HG03521 (cell line): ENCODE data around the gene ACSF3.

ENCODE experiments used
- ATAC-seq: cut with Tn5 transposase; IDR thresholded peaks from one replicate; pipeline ENCODE4 v1.9.1; 2021; ENCODE audit warnings: mild to moderate bottlenecking, moderate library complexity; ENCODE audit not compliant: unreplicated experiment

ACSF3 gene

DNA sequence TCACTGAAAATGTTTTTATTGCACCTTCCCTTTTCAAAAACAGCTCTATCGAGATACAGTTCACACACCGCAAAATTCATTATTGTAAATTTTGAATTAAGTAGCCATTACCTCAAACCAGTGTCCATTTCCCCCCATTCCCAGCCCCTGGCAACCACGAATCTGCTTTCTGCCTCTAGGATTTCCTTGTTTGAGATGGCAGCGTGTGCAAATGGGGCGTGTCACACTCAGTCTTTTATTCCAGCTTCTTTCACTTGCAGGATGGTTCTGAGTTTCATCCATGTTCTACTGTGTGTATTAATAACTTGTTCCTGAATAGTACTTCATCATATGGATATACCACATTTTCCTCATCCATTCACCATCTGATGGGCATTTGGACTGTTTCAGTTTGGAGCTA is 14.8 kb downstream of the ACSF3 start:
- no peak for ATAC-seq

DNA sequence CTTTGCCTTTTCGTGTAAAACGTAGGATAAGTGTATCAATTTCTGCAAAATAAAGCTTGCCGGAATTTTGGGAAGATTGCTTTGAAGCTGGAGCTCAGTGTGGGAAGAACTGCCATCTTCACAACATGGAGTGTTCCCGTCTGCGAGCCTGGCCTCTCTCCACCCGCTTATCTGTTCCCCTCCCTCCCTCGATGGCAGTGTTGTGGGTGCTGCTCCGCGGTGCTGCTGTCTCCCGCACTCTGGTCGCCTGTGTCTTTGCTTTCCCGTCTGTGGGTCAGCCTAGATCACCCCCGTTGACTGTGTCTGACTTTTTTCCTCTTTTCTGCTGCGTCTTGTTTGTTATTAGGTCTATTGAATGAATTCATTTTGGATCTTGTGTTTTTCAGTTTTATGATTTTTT is 17.0 kb downstream of the ACSF3 start:
- ATAC-seq: no peak

GRCh38 chr16:89111263-89111662 is 17.6 kb downstream of the ACSF3 start:
- ATAC-seq: no peak

DNA sequence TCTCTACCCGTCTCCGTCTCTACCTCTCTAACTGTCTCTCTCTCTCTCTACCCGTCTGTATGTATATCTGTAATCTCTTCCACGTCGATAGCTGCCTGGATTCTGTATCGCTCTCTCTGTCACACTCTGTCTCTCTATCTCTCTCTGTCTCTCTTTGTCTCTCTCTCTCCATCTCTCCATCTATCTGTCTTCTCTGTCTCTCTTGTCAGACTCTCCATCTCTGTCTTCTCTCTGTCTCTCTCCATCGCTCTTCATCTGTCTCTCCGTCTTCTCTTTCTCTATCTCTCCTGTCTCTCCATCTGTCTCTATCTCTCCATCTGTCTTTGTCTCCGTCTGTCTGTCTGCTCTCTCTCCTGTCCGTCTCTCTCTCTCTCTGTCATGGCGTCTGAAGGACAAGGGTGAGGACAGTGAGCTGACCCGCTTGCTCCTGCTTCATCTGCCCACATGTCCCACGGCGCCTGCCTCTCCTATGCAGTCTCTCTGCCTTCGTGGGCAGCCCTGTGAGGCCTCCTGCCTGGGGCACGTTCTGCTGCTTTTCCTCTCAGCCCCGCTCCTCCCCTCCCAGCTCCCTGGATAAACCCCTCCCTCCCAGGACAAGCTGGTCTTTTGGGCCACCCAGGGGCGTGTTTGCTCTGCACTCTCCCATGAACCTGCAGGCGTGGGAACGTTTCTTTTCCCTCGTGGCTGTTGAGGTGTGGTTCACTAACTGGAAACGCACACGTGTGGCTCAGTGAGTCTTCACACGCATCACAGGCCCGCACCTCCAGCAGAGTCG is 18.9 kb downstream of the ACSF3 start:
- no peak for ATAC-seq

GRCh38 chr16:89113152-89113547 is 19.5 kb downstream of the ACSF3 start:
- no peak for ATAC-seq

DNA sequence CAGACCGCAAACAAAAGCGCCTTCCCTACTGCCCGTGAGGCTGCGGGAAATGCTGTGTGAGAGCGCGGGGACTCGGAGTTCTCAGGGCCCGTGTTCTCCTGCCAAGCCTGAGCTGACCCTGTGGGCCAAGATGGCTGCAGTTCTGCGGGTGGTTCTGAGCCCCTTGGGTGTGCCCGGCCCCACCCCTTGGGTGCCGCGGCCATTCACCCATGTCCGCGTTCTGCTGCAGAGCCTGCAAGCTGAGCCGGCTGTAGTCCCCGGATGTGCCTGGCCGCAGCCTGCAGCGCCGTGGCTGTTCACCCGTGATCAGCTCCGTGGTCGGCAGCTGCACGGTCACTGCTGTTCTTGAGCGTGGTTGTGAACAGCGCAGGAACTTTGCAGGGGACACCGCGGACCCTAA is 20.0 kb downstream of the ACSF3 start:
- ATAC-seq: no peak

DNA sequence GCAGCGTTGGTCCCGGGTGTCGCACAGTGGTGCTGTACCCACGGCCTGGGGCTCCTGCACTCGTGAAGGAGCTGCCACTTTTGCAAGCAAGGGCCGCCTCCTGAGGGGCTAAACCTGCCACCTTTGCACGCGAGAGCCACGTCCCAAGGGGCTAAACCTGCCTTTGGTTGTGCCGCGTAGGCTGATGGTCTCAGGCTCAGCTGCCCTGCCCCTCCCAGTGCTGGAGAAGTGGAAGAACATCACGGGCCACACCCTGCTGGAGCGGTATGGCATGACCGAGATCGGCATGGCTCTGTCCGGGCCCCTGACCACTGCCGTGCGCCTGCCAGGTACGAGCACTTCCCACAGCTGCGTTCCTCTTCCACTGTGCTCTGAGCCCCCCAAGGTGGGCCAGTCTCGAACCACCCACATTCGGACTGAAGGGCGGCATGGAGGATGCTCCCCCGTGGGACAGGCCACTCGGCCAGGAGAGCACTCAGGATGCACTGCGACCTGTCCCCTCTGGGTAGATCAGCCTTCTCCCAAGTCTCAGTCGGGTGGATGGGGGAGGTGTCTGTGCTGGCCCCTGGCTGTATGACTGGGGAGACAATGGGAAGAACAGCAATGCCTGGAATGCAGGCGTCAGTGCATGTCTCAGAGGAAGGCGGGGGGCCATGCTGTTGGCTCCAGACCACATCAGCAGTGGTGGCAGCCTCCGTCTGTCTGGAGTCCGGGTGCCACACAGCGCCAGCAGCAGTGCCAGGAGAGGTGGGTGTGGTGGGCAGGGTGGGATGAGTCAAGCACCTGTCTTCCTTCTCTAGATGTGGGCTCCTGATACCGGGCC is 20.7 kb downstream of the ACSF3 start:
- ATAC-seq: no peak

GRCh38 chr16:89115216-89115861 is 21.7 kb downstream of the ACSF3 start:
- peak; percentile 44 for ATAC-seq

GRCh38 chr16:89116341-89117226 is 22.9 kb downstream of the ACSF3 start:
- ATAC-seq: no peak

GRCh38 chr16:89117227-89117974 is 23.7 kb downstream of the ACSF3 start:
- no peak for ATAC-seq

- no peak for ATAC-seq
Observed at GRCh38 chr16:89117975-89118289, 24.3 kb downstream of the ACSF3 start.

DNA sequence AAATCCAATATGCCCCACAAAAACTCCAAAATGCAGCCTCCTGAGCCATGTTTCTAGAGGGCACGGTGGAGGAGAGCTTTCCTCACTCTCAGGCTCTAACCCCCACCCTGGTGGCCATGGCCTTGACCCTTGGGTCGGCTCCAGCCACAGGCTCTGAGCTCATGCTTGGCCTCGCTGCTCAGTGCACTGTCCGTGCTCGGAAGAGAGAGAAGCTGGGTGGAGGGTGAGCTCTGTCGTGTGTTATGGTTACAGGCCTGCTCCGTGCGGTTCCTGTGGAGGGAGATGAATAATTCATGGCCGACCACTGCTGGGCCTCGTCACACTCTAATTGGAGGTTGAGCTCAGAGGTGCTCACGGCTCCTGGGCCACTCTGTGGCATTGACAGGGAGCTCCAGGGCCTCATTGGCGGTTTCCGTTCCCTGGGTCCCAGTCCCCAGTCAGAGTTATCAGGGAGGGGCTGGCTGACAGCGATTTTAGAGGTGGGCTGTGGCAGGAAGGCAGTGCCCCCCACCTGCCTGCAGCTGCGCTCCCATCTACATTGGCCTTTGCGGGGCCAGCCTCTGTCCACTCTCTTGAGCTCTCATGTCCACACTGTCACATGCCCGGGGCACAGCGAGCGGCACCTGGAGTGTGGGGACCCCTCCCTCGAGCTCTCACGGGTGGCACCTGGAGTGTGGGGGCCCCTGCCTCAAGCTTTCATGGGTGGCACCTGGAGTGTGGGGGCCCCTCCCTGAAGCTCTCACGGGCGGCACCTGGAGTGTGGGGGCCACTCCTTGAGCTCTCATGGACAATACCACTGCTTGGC is 24.9 kb downstream of the ACSF3 start:
- no peak for ATAC-seq

- ATAC-seq: no peak
Observed at GRCh38 chr16:89119166-89119621, 25.5 kb downstream of the ACSF3 start.

DNA sequence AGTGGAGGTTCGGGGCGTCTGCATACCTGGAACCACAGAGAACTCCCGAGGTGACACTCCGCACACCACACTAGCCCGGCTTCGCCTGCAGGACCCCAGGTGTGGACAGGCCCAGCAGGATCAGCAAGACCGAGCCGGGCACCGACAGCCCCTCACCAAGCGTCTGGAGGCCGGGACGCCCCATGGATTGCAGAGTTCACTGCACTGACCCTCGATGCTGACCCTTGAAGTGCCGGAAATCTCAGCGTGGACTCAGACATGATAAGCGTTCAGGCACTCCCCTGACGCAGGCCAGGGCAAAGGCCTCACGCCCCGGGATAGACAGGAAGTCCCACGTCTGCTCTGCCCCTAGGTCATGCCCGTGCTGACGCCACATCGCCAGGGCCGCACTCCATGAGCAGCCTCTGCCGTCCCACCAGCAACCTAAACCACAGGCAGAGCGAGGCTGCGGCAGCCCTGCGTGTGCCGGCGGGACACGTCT is 26.0 kb downstream of the ACSF3 start:
- ATAC-seq: no peak

DNA sequence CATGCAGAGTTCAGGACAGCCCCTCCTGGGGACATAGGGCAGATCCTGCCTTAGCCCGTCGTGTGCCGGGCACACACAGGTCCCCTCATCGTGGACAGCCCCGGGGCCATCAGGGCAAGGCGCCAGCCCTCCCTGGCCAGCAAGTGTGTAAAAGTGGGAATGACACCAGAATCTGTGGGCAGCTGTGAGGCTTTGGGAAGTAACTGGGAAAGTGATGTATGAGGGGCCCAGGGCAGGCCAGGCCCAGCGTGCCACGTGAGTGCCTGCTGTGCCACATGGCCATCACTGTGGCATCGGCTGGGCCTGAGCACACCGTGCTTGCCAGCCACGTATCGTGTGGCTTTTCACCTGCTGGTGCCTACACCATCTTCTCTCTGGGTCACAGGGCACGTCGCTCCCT is 26.6 kb downstream of the ACSF3 start:
- no peak for ATAC-seq

GRCh38 chr16:89120921-89121351 is 27.3 kb downstream of the ACSF3 start:
- ATAC-seq: no peak

GRCh38 chr16:89121691-89122321 is 28.2 kb downstream of the ACSF3 start:
- ATAC-seq: no peak

- ATAC-seq: no peak
Observed at GRCh38 chr16:89122322-89122851, 28.7 kb downstream of the ACSF3 start.
